Measurements from ENCODE around the gene UNK. TPM values are rescaled to one million over a fixed set of nuclear protein-coding genes. Genes with fewer than 3 reads are reported as not detected.
A peak's percentile ranks its signal among the peaks of the same experiment; 100 is the strongest.

The UNK gene
- total and polyA plus RNA-seq, 2 of the 13 experiments (the other 11 are each of a cell fraction or from before 2014, with no cell fraction given): 31.6 to 33.0 TPM

DNA sequence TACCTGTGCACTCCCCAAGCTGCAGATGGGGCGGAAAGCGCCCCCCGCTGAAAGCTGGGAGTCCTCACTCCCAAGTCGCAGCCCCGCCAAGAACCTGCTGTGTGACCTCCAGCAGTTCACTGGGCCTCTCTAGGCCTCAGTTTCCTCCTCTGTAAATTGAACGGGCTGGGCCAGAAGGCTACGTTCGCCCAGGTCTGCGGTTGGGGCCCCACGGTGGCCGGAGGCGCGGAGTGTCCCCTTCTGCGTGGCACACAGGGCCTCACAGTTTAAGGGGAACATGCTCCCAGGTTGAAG lies 20.2 kb upstream of the UNK start (continued):
- TF ChIP-seq SETDB1 (CRISPR knock-in tag; IDR thresholded peaks at IDR 0.05; ENCODE audit: borderline replicate concordance) (no peak), ZNF235 (CRISPR knock-in tag; IDR thresholded peaks at IDR 0.05; ENCODE audit: borderline replicate concordance) (0 out of 2 replicates have a peak, but pooled peaks have one; percentile 37), SMC3 (IDR thresholded peaks at IDR 0.05; ENCODE audit: low read length) (no peak), MXD4 (CRISPR knock-in tag; IDR thresholded peaks at IDR 0.05) (peak; percentile 39; the same call in 1 of the 2 replicates), SAP130 (CRISPR knock-in tag; IDR thresholded peaks at IDR 0.05; ENCODE audit: low read depth) (no peak), TRIM24 (CRISPR knock-in tag; IDR thresholded peaks at IDR 0.05) (no peak), TCF7 (IDR thresholded peaks at IDR 0.05; ENCODE audit: low read depth) (no peak), RCOR2 (CRISPR knock-in tag; IDR thresholded peaks at IDR 0.05) (0 out of 2 replicates have a peak, but pooled peaks have one; percentile 34), ZNF335 (CRISPR knock-in tag; IDR thresholded peaks at IDR 0.05) (peak; percentile 26; the same call in 1 of the 2 replicates), CBX2 (IDR thresholded peaks at IDR 0.05; ENCODE audit: low read depth, low read length) (no peak), CBX2 (CRISPR knock-in tag; IDR thresholded peaks at IDR 0.05; ENCODE audit: low read depth) (no peak), FOXA3 (CRISPR knock-in tag; IDR thresholded peaks at IDR 0.05) (peak; percentile 0; the same call in 1 of the 2 replicates), RAD51 (IDR thresholded peaks at IDR 0.05; ENCODE audit: borderline replicate concordance) (no peak), ZNF234 (CRISPR knock-in tag; conservative IDR thresholded peaks at IDR 0.05) (no peak)
- TF ChIP-seq, protein P1, sequence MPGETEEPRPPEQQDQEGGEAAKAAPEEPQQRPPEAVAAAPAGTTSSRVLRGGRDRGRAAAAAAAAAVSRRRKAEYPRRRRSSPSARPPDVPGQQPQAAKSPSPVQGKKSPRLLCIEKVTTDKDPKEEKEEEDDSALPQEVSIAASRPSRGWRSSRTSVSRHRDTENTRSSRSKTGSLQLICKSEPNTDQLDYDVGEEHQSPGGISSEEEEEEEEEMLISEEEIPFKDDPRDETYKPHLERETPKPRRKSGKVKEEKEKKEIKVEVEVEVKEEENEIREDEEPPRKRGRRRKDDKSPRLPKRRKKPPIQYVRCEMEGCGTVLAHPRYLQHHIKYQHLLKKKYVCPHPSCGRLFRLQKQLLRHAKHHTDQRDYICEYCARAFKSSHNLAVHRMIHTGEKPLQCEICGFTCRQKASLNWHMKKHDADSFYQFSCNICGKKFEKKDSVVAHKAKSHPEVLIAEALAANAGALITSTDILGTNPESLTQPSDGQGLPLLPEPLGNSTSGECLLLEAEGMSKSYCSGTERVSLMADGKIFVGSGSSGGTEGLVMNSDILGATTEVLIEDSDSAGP (CRISPR knock-in tag; IDR thresholded peaks at IDR 0.05; ENCODE audit: borderline replicate concordance): peak; percentile 95; the same call in 1 of the 2 replicates
- TF ChIP-seq, protein P2, sequence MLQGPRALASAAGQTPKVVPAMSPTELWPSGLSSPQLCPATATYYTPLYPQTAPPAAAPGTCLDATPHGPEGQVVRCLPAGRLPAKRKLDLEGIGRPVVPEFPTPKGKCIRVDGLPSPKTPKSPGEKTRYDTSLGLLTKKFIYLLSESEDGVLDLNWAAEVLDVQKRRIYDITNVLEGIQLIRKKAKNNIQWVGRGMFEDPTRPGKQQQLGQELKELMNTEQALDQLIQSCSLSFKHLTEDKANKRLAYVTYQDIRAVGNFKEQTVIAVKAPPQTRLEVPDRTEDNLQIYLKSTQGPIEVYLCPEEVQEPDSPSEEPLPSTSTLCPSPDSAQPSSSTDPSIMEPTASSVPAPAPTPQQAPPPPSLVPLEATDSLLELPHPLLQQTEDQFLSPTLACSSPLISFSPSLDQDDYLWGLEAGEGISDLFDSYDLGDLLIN (CRISPR knock-in tag; IDR thresholded peaks at IDR 0.05; ENCODE audit: borderline replicate concordance): no peak
- TF ChIP-seq, protein P3, sequence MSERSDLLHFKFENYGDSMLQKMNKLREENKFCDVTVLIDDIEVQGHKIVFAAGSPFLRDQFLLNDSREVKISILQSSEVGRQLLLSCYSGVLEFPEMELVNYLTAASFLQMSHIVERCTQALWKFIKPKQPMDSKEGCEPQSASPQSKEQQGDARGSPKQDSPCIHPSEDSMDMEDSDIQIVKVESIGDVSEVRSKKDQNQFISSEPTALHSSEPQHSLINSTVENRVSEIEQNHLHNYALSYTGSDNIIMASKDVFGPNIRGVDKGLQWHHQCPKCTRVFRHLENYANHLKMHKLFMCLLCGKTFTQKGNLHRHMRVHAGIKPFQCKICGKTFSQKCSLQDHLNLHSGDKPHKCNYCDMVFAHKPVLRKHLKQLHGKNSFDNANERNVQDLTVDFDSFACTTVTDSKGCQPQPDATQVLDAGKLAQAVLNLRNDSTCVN (CRISPR knock-in tag; IDR thresholded peaks at IDR 0.05; ENCODE audit: borderline replicate concordance): no peak
- TF ChIP-seq, protein P4, sequence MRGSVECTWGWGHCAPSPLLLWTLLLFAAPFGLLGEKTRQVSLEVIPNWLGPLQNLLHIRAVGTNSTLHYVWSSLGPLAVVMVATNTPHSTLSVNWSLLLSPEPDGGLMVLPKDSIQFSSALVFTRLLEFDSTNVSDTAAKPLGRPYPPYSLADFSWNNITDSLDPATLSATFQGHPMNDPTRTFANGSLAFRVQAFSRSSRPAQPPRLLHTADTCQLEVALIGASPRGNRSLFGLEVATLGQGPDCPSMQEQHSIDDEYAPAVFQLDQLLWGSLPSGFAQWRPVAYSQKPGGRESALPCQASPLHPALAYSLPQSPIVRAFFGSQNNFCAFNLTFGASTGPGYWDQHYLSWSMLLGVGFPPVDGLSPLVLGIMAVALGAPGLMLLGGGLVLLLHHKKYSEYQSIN (CRISPR knock-in tag; IDR thresholded peaks at IDR 0.05; ENCODE audit: borderline replicate concordance): no peak
- TF ChIP-seq, protein P5, sequence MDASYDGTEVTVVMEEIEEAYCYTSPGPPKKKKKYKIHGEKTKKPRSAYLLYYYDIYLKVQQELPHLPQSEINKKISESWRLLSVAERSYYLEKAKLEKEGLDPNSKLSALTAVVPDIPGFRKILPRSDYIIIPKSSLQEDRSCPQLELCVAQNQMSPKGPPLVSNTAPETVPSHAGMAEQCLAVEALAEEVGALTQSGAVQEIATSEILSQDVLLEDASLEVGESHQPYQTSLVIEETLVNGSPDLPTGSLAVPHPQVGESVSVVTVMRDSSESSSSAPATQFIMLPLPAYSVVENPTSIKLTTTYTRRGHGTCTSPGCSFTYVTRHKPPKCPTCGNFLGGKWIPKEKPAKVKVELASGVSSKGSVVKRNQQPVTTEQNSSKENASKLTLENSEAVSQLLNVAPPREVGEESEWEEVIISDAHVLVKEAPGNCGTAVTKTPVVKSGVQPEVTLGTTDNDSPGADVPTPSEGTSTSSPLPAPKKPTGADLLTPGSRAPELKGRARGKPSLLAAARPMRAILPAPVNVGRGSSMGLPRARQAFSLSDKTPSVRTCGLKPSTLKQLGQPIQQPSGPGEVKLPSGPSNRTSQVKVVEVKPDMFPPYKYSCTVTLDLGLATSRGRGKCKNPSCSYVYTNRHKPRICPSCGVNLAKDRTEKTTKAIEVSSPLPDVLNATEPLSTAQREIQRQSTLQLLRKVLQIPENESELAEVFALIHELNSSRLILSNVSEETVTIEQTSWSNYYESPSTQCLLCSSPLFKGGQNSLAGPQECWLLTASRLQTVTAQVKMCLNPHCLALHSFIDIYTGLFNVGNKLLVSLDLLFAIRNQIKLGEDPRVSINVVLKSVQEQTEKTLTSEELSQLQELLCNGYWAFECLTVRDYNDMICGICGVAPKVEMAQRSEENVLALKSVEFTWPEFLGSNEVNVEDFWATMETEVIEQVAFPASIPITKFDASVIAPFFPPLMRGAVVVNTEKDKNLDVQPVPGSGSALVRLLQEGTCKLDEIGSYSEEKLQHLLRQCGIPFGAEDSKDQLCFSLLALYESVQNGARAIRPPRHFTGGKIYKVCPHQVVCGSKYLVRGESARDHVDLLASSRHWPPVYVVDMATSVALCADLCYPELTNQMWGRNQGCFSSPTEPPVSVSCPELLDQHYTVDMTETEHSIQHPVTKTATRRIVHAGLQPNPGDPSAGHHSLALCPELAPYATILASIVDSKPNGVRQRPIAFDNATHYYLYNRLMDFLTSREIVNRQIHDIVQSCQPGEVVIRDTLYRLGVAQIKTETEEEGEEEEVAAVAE (CRISPR knock-in tag; IDR thresholded peaks at IDR 0.05; ENCODE audit: borderline replicate concordance): peak; percentile 33; the same call in 1 of the 2 replicates

Measured in HepG2 (cell line).